Fibroblast of mammary gland (primary cell): Measurements from ENCODE around the gene MEP1B.
"Not testable (repeated sequence)": the region's sequence is repeated elsewhere in the genome, so short reads cannot be mapped to it uniquely, and the experiment has no call there.

Experiments
- DNase-seq: peaks from one replicate; pipeline ENCODE4 v3.0.0-alpha.2; 2010; ENCODE audit warnings: low read depth
- H3K4me3 ChIP-seq: 2 replicates; pipeline ENCODE4 v1.5.1; 2011; ENCODE audit warnings: low read depth, mild to moderate bottlenecking, low read length, moderate library complexity; ENCODE audit not compliant: control insufficient read depth
- TF ChIP-seq, protein P1 (sequence below): conservative IDR thresholded peaks from 2 replicates; pipeline ENCODE4 v1.5.1; 2011; ENCODE audit warnings: low read depth, low read length, inconsistent platforms; ENCODE audit not compliant: control insufficient read depth, insufficient read depth

The MEP1B gene

DNA sequence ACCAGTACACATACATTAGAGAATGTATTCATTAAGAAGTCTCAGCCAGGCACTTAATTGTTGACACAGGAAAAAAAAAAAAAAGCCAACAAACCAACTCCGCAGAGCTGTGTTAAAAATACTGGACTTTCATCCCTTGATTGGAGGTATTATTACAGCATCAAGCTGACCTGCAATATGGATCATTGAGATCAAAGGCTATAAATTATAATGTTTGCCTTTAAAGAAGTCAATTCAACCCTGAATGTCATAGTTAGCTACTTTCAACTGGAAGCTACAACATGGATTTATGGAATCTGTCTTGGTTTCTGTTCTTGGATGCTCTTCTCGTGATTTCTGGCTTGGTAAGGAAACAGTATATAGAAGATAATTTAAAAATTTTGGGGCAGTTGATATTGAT lies at the start of gene MEP1B:
TSS of gene MEP1B (plus strand) at position 250 of the 400 bp plus-strand sequence. CDS start at position 282, 32 bp downstream.
- TF ChIP-seq, protein P1, sequence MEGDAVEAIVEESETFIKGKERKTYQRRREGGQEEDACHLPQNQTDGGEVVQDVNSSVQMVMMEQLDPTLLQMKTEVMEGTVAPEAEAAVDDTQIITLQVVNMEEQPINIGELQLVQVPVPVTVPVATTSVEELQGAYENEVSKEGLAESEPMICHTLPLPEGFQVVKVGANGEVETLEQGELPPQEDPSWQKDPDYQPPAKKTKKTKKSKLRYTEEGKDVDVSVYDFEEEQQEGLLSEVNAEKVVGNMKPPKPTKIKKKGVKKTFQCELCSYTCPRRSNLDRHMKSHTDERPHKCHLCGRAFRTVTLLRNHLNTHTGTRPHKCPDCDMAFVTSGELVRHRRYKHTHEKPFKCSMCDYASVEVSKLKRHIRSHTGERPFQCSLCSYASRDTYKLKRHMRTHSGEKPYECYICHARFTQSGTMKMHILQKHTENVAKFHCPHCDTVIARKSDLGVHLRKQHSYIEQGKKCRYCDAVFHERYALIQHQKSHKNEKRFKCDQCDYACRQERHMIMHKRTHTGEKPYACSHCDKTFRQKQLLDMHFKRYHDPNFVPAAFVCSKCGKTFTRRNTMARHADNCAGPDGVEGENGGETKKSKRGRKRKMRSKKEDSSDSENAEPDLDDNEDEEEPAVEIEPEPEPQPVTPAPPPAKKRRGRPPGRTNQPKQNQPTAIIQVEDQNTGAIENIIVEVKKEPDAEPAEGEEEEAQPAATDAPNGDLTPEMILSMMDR: no peak
- H3K4me3 ChIP-seq: no peak within 1 kb of the TSS
- no peak for DNase-seq

DNA sequence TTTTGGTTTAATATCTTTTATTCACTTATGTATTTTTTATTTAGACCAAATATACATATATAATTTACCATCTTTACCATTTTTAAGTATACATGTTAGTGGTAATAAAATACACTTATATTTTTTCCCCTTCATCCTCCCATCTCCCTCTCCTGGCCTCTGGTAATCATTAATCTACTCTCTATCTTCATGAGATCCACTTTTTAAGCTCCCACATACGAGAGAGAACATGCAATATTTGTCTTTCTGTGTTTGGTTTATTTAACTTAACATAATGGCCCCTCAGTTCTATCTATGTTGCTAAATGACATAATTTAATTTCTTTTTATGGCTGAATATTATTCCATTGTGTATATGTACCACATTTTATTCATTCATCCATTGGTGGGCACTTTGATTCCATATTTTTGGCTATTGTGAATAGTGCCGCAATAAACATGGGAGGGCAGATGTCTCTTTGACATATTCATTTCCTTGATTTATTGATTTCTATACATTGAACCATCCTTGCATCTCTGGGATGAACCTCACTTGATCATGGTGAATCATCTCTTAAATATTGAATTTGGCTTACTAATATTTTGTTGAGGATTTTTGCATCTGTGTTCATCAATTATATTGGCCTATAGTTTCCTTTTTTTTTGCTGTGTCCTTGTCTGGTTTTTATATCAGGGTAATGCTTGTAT lies 41.5 kb upstream of the MEP1B start:
- H3K4me3 ChIP-seq: no peak overlapping the region
- TF ChIP-seq, protein P1: no peak
- no peak for DNase-seq

DNA sequence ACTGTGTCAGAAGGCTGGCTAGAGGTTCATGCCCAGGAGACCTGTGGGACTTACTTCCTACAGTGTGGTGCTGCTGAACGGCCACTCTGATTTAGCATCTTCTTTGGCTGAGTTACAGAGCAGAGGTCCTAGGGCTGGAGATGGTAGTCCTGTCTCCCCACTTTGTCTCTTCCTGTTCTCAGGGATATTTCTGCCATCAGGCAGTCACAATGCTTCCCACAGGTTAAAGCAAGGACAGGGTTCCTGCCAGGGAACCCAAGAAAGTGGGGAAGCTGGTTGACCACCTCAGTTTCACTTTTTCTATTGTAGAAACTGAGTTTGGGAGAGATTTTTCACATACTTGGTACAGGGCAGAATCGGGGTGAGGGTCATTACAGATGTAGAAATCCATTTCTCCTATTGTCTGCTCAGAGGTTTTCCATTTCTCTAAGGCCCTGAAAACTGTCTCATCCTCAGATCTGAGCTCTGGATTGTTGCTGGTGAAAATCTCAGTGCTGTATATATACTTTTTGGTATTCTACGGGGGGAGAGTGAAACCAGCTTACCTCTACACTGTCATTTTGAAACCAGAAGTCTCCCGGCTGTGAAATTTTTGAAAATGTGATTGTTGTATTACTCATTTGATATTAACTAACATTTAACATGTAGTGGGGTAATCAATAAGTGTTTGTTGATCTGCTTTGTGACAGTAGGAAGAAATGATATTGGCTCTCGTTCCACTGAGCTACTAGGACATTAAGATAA lies 37.0 kb upstream of the MEP1B start:
- DNase-seq: no peak
- TF ChIP-seq, protein P1: no peak
- H3K4me3 ChIP-seq: no peak overlapping the region

DNA sequence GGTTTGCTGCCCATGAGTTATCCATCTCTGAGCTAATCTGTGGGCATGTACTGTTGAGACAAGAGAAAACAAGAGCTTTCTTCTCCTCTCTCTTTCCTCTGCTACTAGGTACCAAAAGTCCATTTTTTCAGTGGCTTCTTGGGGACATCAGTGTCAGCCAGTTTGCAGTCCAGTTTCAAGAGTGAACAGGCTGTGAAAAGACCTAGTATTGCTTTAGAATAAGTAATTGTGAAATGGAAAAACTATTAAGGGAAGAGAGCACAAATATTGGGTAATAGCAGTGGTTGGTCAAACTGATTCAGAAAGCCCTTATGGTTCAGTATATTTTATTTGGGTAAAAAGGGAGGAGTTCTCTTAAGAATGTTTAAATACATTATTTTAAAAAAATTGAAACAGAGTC lies 33.0 kb upstream of the MEP1B start:
- no peak for DNase-seq
- TF ChIP-seq, protein P1: no peak
- H3K4me3 ChIP-seq: no peak overlapping the region

DNA sequence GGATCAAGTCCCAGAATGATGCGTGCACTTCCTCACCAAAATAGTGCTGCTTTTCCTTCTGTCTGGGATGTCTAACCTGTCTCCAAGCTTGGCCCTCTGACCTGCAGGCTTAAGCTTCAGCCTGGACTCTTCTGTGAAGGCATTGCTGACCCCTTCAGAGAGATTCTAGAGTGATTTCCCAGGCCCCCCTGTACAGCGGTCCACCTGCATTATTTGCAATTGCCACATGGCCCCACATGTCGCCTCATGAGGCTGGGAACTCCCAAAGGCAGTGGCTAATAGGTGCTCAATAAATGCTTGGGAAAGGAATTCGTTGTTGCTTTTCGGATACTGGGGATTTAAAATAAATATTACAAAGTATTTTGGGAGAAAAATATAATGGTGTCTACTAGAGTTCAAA lies 32.3 kb upstream of the MEP1B start:
- TF ChIP-seq, protein P1: no peak
- DNase-seq: no peak
- no peak overlapping the region for H3K4me3 ChIP-seq

DNA sequence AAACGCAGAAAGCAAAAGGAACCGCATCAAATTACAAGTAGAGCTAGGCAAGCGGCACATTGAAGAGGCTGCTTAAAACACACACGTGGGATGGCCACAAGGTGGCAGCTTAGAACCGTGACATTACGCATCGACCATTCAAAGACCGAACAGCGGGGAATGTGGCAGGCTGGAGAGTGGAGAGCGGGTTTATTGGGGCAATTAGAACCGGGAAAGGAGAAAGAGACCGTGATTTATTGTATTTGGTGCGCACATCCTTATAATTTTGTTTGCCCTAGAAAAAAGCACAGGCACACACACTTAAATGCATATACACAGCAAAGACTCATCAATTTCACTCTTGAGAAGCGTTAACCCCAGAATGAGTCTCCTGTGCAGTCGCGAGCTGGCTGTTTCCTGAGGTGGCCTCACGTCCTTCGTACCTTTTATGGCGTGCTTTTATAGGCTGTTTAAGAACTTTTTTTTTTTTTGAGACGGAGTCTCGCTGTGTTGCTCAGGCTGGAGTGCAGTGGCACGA lies 31.7 kb upstream of the MEP1B start:
- TF ChIP-seq, protein P1: peak; percentile 87
- no peak overlapping the region for H3K4me3 ChIP-seq
- DNase-seq: peak; percentile 91

DNA sequence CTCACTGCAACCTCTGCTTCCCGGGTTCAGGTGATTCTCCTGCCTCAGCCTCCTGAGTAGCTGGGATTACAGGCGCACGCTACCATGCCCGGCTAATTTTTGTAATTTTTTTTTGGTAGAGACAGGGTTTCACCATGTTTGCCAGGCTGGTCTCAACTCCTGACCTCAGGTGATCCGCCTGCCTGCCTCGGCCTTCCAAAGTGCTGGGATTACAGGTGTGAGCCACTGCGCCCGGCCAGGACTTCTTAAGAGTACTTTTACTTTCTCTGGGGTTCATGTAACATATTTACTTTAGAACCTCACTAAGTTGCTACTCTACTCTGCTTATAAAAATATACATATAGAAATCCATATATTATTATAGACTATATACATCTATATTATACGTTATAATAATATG lies 31.2 kb upstream of the MEP1B start:
- DNase-seq, H3K4me3 ChIP-seq: not testable (repeated sequence)
